ENCODE data around the gene FXR1.

DNA sequence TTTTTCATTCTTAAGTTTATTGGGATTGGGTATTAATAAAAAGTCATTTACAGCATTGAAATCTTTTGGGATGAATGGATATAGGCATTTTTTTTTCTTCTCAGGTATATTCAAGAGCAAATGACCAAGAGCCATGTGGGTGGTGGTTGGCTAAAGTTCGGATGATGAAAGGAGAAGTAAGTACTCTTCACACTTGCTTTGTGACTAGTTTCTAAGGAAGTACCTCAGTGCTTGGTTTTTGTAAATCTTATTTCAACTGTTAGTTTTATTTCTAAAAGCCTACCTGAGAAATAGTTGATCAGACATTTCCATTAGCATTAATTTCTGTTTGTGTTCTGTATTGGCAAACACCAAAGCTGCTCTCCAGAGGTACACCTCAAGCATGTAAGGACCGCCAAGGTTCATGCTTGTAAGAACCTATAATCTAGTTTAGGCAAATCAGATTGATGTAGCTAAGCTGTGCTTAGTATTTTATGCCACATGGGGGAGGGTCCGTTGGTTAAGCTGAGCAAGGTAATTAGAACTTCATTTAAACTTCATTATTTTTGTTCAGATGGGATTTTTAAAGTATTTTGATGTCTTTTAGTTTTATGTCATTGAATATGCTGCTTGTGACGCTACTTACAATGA lies 35.4 kb downstream of the FXR1 start:
- TF ChIP-seq, protein P1, sequence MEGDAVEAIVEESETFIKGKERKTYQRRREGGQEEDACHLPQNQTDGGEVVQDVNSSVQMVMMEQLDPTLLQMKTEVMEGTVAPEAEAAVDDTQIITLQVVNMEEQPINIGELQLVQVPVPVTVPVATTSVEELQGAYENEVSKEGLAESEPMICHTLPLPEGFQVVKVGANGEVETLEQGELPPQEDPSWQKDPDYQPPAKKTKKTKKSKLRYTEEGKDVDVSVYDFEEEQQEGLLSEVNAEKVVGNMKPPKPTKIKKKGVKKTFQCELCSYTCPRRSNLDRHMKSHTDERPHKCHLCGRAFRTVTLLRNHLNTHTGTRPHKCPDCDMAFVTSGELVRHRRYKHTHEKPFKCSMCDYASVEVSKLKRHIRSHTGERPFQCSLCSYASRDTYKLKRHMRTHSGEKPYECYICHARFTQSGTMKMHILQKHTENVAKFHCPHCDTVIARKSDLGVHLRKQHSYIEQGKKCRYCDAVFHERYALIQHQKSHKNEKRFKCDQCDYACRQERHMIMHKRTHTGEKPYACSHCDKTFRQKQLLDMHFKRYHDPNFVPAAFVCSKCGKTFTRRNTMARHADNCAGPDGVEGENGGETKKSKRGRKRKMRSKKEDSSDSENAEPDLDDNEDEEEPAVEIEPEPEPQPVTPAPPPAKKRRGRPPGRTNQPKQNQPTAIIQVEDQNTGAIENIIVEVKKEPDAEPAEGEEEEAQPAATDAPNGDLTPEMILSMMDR (IDR thresholded peaks at IDR 0.05) = no peak
- TF ChIP-seq POLR2A (IDR thresholded peaks at IDR 0.05) = no peak

Measured in esophagus squamous epithelium (tissue), 4 donors.